Parathyroid adenoma (tissue), 2 donors: Measurements from ENCODE around the gene MYCBPAP.

Source experiments
- H2AFZ ChIP-seq: fragments of 300-600 bp; sonication (generic); one replicate; pipeline ENCODE4 v1.7.0; 2017; ENCODE audit warnings: antibody characterized with exemption, mild to moderate bottlenecking
- H3K27ac ChIP-seq: fragments of 300-600 bp; sonication (generic); one replicate; pipeline ENCODE4 v1.7.0; 2017
- H3K27me3 ChIP-seq: fragments of 300-600 bp; sonication (generic); one replicate; pipeline ENCODE4 v1.7.0; 2017; ENCODE audit warnings: low read length; ENCODE audit not compliant: control insufficient read depth, insufficient read depth
- H3K36me3 ChIP-seq: fragments of 300-600 bp; sonication (generic); one replicate; pipeline ENCODE4 v1.7.0; 2017; ENCODE audit warnings: low read length; ENCODE audit not compliant: control insufficient read depth, insufficient read depth
- H3K4me1 ChIP-seq: fragments of 300-600 bp; sonication (generic); one replicate; pipeline ENCODE4 v1.7.0; 2017; ENCODE audit warnings: control low read depth
- H3K4me2 ChIP-seq: fragments of 300-600 bp; sonication (generic); one replicate; pipeline ENCODE4 v1.7.0; 2017; ENCODE audit warnings: low read length
- H3K4me3 ChIP-seq: fragments of 300-600 bp; sonication (generic); one replicate; pipeline ENCODE4 v1.7.0; 2017; ENCODE audit warnings: low read depth, low read length
- H3K79me2 ChIP-seq: fragments of 300-600 bp; sonication (generic); one replicate; pipeline ENCODE4 v1.7.0; 2017; ENCODE audit warnings: control low read depth
- H3K9ac ChIP-seq: fragments of 300-600 bp; sonication (generic); one replicate; pipeline ENCODE4 v1.7.0; 2017; ENCODE audit warnings: mild to moderate bottlenecking
- H3K9me3 ChIP-seq: fragments of 300-600 bp; sonication (generic); one replicate; pipeline ENCODE4 v1.7.0; 2017; ENCODE audit warnings: low read length; ENCODE audit not compliant: control insufficient read depth
- CTCF ChIP-seq: fragments of 300-600 bp; sonication (generic); IDR thresholded peaks from one replicate; pipeline ENCODE4 v1.7.0; 2017; ENCODE audit warnings: antibody characterized with exemption, mild to moderate bottlenecking
- donor health status: primary hyperparathyroidism.

The MYCBPAP gene

GRCh38 chr17:50573866-50574611, 65.8 kb downstream of the MYCBPAP start:
- Histone ChIP-seq H3K36me3 (no peaks in the 10 kb centered on the region), H2AFZ (no peak overlapping the region), H3K4me1 (no peaks in the 10 kb centered on the region), H3K9ac (no peak overlapping the region), H3K9me3 (no peaks in the 10 kb centered on the region), H3K4me2 (no peak overlapping the region), H3K27me3 (no peaks in the 10 kb centered on the region), H3K79me2 (no peaks in the 10 kb centered on the region), H3K27ac (no peak overlapping the region), H3K4me3 (no peak overlapping the region)
- no peak for TF ChIP-seq CTCF

- no peak for TF ChIP-seq CTCF
- no peaks in the 10 kb centered on the region for H3K36me3 ChIP-seq
- no peaks in the 10 kb centered on the region for H3K79me2 ChIP-seq
- no peak overlapping the region for H3K4me2 ChIP-seq
- H3K27ac ChIP-seq, result no peak overlapping the region
- no peaks in the 10 kb centered on the region for H3K4me1 ChIP-seq
- H3K9me3 ChIP-seq, result no peaks in the 10 kb centered on the region
- H3K4me3 ChIP-seq, result no peak overlapping the region
- H2AFZ ChIP-seq, result no peak overlapping the region
- H3K27me3 ChIP-seq, result no peaks in the 10 kb centered on the region
- H3K9ac ChIP-seq, result no peak overlapping the region
Observed at GRCh38 chr17:50575581-50576210, 67.5 kb downstream of the MYCBPAP start.

GRCh38 chr17:50576864-50577263, 68.6 kb downstream of the MYCBPAP start:
- TF ChIP-seq CTCF, result no peak
- Histone ChIP-seq H3K4me2 (no peak overlapping the region), H3K36me3 (no peaks in the 10 kb centered on the region)

GRCh38 chr17:50577451-50577954, 69.3 kb downstream of the MYCBPAP start:
- H3K27me3 ChIP-seq, result no peaks in the 10 kb centered on the region
- H2AFZ ChIP-seq, result no peak overlapping the region
- H3K36me3 ChIP-seq, result no peaks in the 10 kb centered on the region

More at GRCh38 chr17:50576864-50577263, 68.6 kb downstream of the MYCBPAP start:
- H3K4me1 ChIP-seq, result no peaks in the 10 kb centered on the region
- no peak overlapping the region for H3K9ac ChIP-seq
- H3K4me3 ChIP-seq, result no peak overlapping the region
- H3K27ac ChIP-seq, result no peak overlapping the region
- H3K27me3 ChIP-seq, result no peaks in the 10 kb centered on the region
- H3K79me2 ChIP-seq, result no peaks in the 10 kb centered on the region
- no peak overlapping the region for H2AFZ ChIP-seq
- no peaks in the 10 kb centered on the region for H3K9me3 ChIP-seq

More at GRCh38 chr17:50577451-50577954, 69.3 kb downstream of the MYCBPAP start:
- Histone ChIP-seq H3K27ac (no peak overlapping the region), H3K4me1 (no peaks in the 10 kb centered on the region), H3K79me2 (no peaks in the 10 kb centered on the region), H3K4me2 (no peak overlapping the region), H3K4me3 (no peak overlapping the region), H3K9ac (no peak overlapping the region), H3K9me3 (no peaks in the 10 kb centered on the region)
- TF ChIP-seq CTCF, result no peak
